Activated CD4-positive, alpha-beta T cell treated with anti-CD3 and anti-CD28 coated beads, Interleukin-2, Interleukin-4, amounts not matched to agents 100 ng/mL and 50 ng/mL, durations not matched to agents 16 hours and 8 hours (primary cell): ENCODE measurements around the gene PTPN7.
A peak's percentile ranks its signal among the peaks of the same experiment; 100 is the strongest.
"Not testable (repeated sequence)": the region's sequence is repeated elsewhere in the genome, so short reads cannot be mapped to it uniquely, and the experiment has no call there.

Experiments used
- DNase-seq: peaks from one replicate; pipeline ENCODE4 v3.0.0-alpha.2; 2020; ENCODE audit warnings: low spot score

PTPN7 gene

DNA sequence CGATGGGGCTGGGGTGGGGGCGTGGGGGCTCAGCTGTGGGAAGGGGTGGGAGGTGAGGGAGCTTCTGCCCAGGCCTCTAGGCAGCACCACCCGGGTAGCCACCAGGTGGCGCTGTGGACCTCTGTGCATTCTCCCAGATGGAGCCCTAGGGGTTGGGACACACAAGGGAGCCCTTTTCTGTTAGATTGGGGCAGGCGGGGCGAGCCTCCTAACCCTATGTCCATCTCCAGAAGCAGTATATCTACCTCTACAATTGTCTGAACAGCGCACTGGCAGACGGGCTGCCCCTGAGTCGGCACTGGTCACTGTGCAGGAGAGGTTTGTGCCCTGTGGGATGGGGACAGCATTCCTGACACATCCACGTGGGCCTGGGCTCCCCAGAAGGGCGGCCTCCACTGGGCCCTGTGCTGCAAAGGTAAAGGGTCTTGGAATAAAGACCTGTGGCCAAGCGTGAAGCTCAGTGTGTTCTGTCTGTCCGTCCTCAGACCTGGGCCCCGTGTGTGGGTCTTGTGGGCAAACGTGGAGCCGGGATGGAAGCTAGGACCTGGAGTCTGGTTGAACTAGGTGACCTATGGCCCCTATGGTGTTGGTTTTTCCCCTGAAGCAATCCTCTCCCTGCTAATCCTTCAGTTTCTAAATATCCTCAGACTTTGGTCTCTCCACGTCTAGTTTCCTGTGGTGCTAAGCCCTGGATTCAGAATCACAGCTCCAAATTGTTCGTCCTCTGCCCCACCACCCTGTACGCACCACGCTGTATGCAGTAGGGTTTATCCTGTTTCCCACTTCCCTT lies 28.8 kb upstream of the PTPN7 start:
- peak; percentile 73 for DNase-seq

DNA sequence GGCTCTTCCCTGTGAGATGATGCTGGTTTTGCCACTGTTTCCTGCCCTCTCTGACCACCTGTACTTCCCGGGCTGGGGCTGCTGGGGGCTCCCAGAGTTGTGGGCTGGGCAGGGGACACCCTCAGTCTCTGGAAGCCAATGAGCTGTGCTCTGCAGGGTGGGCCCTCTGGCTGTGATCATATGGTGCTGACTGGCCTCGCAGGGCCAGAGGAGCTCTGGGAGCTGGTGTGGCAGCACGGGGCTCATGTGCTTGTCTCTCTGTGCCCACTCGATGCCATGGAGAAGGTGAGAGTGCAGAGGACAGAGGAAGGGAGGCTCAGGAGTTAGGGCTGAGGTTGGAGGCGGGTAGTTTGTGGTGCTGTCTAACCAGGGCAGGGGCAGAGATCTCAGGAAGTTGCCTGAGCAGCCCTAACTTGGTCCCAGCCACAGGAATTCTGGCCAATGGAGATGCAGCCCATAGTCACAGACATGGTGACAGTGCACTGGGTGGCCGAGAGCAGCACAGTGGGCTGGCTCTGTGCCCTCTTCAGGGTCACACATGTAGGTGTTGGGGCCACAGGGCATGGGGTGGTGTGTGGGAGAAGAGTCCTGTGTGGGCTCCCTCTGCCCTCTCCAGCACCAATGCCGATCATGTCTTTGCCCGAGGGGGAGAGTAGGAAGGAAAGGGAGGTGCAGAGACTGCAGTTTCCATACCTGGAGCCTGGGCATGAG lies 27.4 kb upstream of the PTPN7 start:
- no peak for DNase-seq

DNA sequence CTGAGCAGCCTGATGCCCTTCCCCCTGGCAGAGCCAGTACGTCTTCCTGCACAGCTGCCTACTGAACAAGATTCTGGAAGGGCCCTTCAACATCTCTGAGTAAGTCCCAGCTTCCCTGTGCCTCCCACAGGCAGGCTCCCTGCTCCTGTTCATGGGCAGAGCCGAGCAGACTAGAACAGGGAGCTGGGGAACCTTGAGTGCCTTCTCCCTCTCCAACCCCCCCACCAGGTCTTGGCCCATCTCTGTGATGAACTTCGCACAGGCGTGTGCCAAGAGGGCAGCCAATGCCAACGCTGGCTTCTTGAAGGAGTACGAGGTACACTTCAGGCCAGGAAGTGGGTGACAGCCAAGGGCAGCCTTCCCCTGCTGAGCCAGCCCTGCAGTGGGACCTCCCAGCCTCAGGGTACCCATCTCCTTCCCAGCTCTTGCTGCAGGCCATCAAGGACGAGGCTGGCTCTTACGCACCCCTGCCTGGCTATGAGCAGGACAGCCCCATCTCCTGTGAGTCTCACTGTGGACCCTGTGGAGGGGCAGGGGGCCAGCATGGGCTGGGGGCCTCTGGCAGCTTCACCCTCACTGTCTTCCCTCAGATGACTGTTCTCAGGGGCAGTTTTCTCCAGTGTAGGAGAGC lies 26.8 kb upstream of the PTPN7 start:
- no peak for DNase-seq

DNA sequence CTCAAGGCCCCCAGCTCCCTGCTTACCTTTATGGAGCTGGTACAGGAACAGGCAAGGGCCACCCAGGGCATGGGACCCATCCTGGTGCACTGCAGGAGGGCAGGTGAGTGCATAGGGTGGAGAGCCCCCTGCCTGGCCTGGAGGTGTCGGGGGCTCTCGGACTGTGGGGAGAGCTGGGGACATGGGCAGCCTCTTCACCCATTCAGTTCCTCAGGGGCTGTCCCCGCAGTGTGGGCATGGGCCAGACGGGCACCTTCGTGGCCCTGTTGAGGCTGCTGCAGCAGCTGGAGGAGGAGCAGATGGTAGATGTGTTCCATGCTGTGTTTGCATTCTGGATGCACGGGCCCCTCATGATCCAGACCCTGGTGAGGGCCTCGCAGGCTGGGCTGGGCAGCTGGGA lies 25.9 kb upstream of the PTPN7 start:
- no peak for DNase-seq

DNA sequence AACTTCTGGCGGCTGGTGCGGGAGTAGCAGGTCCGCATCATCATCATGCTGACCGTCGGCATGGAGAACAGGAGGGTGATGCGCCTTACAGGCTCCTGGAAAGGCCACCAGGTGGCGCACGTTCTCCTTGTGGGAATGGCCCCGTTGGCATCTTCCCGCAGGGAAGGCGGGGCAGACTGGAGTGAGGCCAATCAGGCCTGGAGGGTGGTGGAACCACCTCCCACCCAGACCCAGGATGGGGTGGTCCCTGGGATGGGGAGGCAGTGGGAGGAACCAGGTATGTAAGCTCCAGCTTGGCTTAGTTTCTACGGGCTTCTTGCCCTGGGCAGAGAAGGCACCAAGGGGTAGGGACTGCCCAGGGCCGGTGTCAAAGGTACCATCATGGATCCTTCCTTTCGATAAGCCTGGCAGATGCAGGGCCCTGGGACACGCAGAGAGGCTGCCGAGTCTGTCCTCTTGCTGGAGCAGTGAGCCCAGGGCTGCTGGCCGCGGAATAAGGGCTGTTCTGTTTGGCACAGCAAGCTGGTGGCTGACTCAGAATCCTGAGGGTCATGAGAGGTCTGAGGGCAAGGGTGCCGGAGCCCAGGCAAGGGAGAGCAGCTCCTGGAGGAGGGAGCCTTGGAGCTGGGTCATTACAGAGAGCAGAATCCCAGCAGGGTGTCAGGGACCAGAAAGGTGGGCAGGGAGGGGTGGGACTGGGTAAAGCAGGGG lies 24.5 kb upstream of the PTPN7 start:
- peak; percentile 78 for DNase-seq

DNA sequence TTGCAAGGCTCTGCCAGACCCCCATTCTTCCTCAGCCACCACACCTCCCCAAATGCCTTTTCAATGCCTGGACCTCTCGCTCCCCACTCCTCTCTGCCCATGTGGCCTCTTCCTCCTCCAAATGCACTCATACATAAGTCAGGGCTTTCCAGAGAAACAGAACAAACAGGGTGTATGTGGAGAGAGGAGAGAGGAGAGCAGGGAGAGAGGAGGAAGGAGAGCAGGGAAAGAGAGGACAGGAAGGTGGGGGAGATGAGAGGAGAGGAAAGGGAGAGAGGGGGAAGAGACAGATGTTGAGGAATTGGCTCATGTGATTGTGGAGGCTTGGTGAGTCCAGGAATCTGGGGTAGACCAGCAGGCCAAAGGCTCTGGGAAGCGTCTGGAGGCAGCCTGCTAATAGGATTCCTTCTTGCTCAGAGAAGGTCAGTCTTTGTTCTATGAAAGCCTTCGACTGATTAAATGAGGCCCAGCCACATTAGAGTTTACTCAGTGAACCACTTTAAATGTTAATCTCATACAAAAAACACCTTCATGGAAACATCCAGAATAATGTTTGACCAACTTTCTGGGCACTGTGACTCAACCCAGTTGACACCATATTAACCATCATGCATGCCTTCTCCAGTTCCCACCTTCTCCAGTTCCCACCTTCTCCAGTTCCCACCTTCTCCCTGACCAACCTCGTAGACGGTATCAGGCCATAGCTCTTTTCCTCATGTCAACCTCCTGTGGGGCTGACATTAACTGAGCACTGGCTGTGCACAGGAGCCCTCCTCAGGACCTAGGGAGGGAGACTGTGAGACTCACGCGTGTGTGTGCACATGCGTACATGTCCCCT lies 21.9 kb upstream of the PTPN7 start:
- no peak for DNase-seq

DNA sequence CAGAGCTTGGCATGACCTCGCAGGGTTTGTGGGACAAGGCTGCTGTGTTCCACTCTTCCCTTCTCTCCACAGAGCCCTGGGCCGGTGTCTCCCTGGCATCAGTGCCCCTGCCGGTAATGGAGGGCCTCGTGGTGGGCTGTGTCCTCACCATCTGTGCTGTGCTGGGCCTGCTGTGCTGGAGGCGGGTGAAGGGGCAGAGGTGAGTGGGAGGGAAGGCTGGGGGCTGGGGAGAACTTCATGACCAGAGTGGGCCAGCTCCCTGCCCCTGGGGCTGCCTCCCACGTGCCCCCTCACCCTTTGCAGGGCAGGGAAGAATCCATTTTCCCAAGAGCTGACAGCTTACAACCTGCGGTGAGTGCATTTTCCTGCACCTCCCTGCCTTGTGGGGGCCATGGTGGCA lies 21.2 kb upstream of the PTPN7 start:
- no peak for DNase-seq

DNA sequence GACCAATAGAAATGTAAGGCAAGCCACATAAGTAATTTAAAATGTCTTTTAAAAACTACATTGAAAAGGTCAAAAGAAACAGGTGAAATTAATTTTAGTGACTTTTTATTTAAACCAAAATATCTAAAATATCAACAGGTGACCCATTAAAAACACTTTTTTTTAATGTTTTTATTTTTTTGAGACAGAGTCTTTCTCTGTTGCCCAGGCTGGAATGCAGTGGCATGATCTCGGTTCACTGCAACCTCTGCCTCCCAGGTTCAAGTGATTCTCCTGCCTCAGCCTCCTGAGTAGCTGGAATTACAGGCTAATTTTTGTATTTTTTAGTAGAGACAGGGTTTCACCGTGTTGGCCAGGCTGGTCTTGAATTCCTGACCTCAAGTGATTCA lies 20.3 kb upstream of the PTPN7 start:
- DNase-seq, result not testable (repeated sequence)

DNA sequence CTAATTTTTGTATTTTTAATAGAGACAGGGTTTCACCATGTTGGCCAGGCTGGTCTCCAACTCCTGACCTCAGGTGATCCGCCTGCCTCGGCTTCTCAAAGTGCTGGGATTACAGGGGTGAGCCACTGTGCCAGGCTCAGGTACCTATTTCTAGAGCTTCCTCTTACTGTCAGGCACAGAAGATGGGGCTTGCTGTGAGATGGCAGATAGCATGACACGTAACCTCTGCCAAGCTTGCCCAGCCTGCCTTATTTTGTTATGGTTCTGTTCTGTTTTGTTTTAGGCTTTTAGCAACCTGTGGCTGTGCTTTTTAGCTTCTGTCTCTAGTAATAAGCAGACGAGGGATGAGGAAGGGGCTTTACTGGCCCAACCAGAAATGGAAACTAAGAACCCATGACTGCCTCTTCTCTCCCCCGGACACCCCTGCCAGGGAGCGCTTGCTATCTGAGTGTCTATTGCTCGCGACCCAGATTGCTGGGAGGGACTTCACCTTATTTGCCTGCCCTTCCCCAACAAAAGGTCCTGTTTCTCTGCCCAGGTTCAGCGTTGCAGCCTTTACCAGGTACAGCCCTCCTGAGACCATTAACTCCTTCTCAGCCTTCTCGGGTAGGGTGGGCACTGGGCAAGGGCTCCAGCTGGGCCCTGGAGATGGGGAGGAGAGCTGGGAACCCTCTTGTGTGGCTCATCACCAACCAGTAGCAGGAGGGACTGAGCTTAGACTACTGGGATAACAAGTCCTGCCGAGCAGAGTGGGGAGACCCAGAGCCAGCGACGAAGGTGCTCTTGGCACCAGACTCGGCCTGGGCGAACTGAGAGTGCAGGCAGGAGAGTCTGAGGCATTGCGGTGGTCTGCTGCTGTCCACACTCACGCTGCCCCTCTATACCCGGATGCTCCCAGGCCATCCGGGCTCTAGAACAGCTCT lies 19.7 kb upstream of the PTPN7 start:
- no peak for DNase-seq

DNA sequence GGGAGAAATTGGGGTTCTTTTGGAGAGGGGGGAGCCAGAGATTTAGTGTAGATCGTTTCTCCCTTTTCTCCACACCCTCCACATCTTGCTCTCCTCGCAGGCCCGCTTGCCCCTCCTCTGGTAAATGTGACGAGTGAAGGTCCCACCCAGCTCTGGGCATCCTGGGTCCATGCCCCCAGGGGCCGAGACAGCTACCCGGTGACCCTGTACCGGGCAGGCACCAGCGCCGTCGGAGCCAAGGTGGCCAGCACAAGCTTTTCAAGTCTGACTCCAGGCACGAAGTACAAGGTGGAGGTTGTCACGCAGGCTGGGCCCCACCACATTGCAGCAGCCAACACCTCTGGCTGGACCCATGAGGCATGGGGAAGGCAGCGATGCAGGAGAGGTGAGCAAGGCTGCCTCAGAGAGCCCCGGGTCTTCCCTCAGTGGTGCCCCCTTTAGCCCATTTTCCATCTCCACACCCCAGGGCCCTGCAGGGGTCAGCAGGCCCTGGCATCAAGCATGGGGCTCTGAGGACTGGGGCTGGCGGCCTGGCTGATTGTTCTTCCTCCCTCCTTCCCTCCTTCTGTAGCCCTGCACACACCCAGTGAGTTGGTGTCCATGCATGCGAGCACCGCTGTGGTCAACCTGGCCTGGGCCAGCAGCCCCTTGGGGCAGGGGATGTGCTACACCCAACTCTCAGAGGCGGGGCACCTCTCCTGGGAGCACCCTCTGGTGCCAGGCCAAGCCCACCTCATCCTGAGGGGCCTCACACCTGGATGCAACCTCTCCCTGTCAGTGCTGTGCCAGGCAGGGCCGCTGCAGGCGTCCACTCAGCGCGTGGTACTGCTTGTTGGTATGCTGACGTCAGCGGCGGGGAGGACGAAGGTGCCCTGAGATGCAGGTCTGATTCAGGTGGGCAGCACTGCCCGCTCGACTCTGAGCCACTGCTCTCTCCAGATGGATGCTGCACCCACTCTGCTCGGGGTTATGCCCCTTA lies 16.8 kb upstream of the PTPN7 start:
- no peak for DNase-seq

DNA sequence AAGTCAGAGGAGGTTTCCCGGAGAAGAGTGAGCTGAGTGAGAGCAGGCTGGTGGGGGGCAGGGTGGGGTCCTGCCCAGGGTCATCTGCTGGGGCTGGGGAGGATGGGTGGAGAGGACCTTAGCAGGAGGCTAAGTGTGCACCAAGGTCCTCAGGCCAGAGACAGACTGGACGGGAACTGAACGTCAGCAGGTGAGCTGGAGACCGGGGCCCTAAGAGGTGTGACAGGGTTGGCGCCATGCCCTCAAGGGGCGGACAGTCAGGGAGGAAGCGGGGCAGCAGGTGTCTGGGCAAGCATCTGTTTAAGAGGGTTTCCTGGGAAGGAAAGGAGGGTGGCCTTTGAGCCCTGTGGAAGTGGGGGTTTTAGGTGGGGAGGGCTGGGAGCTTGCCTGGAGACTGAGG lies 13.6 kb upstream of the PTPN7 start:
- DNase-seq, result no peak

DNA sequence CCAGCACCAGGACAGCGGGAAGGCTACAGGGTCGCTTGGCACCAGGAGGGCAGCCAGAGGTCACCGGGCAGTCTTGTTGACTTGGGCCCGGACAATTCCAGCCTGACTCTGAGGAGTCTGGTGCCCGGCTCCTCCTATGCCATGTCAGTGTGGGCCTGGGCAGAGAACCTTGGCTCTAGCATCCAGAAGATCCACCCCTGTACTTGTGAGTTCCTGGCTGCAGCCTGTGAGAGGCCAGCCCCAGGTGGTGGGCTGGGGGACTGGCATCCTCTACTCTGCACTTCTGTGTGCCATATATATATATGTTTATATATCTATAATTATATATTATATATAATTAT lies 11.6 kb upstream of the PTPN7 start:
- DNase-seq, result no peak

DNA sequence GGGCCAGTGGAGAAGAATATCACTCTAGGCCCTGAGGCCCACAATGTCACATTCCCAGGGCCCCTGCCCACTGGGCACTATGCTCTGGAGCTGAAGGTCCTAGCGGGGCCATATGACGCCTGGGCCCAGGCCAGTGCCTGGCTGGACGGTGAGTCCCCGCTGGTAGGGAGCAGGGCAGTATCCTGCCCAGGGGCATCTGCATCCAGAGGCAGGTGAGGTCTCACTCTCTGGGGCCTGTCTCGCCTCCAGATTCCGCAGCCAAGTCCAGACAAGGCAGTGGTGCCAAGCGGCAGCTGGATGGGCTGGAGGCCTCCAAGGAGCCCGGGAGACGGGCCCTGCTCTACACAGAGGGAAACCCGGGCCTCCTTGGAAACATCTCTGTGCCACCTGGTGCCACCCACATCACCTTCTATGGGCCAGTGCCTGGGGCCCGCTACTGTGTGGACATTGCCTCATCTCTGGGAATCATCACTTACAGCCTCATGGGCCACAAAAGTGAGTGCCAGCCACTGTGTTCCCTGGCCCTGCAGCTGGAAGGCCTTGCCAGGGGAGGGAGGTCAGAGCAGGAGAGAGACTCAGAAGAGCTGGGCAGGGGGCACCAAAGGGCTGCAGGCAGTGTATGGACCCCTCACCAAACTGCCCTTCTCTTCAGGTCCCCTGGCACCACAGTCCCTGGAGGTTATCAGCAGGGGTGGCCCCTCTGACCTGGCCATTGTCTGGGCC lies 11.1 kb upstream of the PTPN7 start:
- DNase-seq, result no peak

DNA sequence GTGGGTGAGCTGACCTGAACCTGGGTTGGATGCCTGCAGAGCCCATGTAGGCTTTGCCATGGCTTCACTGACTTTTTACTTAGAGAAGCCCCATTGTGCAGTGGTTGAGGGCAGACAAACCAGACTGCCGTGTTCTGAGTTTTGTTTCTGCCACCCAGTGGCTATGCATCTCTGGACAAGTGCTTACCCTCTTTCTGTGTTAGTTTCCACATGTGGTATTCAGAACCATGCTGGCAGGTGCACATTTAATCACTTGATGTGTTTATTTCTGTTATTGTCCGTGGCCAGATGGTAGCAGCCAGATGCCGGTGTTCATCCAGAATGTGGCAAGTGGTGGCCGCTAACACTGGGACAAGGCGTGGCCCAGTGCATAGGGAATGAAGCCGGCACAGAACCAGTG lies 10.3 kb upstream of the PTPN7 start:
- DNase-seq, result no peak

DNA sequence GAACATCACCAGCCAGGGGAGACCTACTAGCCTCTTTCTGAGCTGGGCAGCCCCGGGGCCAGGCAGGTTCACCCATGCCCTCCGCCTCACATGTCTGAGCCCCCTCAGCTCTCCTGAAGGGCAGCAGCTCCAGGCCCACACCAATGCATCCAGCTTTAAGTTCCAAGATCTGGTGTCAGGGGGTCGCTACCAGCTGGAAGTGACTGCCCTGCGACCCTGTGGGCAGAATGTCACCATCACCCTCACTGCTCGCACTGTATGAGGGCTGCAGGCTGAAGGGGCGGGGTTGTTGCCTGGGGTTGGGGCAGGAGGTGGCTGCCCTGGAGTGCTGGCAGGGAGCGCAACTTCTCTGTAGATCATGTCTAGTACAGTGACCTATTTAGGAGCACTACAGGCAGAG lies 8.5 kb upstream of the PTPN7 start:
- DNase-seq, result no peak

DNA sequence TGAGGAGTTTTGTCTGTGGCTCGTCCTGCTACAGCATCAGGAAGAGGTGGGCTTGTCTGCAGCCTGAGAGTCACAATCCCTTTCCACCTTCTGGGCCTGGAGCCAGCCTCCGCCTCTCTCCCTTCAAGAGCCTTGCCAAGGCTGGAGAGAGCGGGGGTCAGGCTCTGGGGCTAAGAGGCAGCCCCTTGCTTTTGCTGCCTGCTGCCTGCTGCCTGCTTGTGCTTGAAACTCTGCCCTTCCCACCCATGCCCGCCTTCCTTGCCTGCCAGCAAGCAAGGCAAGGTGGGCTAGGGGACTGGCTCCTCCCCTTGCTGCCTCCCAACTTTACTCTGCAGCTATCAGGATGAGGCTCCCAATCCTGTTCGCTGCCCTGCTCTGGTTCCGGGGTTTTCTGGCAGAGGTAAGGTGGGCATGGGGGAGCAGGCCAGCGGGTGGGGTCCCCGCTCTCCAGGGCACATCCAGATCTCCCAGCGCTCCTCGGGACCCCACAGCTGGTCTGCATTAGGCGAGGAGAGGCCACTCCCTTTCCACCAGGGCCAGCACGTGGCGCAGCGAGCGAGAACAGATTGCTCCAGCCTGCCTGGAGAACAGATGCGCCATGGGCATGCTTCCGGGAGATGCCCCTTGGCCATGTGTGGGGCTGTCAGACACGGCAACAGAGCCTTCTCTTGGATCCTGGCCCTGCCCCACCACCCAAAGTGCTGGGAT lies 7.5 kb upstream of the PTPN7 start:
- DNase-seq, result no peak

DNA sequence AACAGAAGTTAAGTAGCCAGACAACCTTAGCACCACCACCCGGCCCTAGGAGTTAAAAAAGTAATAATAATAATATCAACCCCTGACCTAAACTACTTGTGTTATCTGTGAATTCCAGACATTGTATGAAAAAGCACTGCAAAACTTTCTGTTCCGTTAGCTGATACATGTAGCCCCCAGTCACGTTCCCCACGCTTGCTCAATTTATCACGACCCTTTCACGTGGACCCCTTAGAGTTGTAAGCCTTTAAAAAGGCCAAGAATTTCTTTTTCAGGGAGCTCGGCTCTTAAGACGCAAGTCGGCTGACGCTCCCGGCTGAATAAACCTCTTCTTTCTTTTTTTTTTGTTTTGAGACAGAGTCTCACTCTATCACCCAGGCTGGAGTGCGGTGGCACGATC lies 6.7 kb upstream of the PTPN7 start:
- DNase-seq, result not testable (repeated sequence)
